WTC11 (cell line): ENCODE data around the gene GIMAP2. TPM values are rescaled to one million over a fixed set of nuclear protein-coding genes. Genes with fewer than 3 reads are reported as not detected.
"Not testable (repeated sequence)": the region's sequence is repeated elsewhere in the genome, so short reads cannot be mapped to it uniquely, and the experiment has no call there.

ENCODE experiments used
- ATAC-seq: fragments of 200-7000 bp; cut with Tn5 transposase; 2 replicates; pipeline ENCODE4 v1.10.0; 2021; ENCODE audit warnings: mild to moderate bottlenecking, moderate library complexity
- CTCF ChIA-PET: fragments of 300-600 bp; sonication (Branson Sonifier 250); formaldehyde crosslinking; loops from one replicate; lab custom pipeline; 2021; ENCODE audit warnings: antibody characterized with exemption; lab: Charles Lee
- POLR2A ChIA-PET: fragments of 350-600 bp; sonication (Branson Sonifier 250); formaldehyde crosslinking; loops from one replicate; lab custom pipeline; 2021; ENCODE audit warnings: antibody characterized with exemption; lab: Charles Lee
- DNase-seq: peaks from one replicate; pipeline ENCODE4 v3.0.0; 2021; ENCODE audit warnings: low spot score
- H3K27ac Mint-ChIP-seq: 2 replicates; pipeline ENCODE4 v1.8.0; 2021; ENCODE audit warnings: mixed read lengths
- H3K27me3 Mint-ChIP-seq: 2 replicates; pipeline ENCODE4 v1.8.0; 2021; ENCODE audit warnings: low read depth, mild to moderate bottlenecking, moderate library complexity, mixed read lengths
- H3K36me3 Mint-ChIP-seq: 2 replicates; pipeline ENCODE4 v1.8.0; 2021; ENCODE audit warnings: mixed read lengths
- H3K4me1 Mint-ChIP-seq: 2 replicates; pipeline ENCODE4 v1.8.0; 2022; ENCODE audit warnings: mixed read lengths
- H3K4me3 Mint-ChIP-seq: 2 replicates; pipeline ENCODE4 v1.8.0; 2021; ENCODE audit warnings: mild to moderate bottlenecking, moderate library complexity, mixed read lengths
- H3K9me3 Mint-ChIP-seq: 2 replicates; pipeline ENCODE4 v1.8.0; 2021; ENCODE audit warnings: mixed read lengths
- ARID4B ChIP-seq: sonication (generic); formaldehyde crosslinking; IDR thresholded peaks from 2 replicates; pipeline ENCODE4 v1.8.0; 2023; ENCODE audit warnings: missing genetic modification reagents, mild to moderate bottlenecking, borderline replicate concordance
- ELF4 ChIP-seq: sonication (generic); formaldehyde crosslinking; IDR thresholded peaks from 2 replicates; pipeline ENCODE4 v1.8.1; 2022; ENCODE audit warnings: low read depth, mild to moderate bottlenecking, moderate library complexity, missing genetic modification reagents
- ETV6 ChIP-seq: sonication (generic); formaldehyde crosslinking; IDR thresholded peaks from 2 replicates; pipeline ENCODE4 v1.8.1; 2022; ENCODE audit warnings: mild to moderate bottlenecking, missing genetic modification reagents
- SOX15 ChIP-seq: fragments of 250-450 bp; sonication (Bioruptor Pico); IDR thresholded peaks from 2 replicates; pipeline ENCODE4 v1.9.0; 2021; ENCODE audit warnings: mild to moderate bottlenecking
- SP1 ChIP-seq: sonication (generic); formaldehyde crosslinking; conservative IDR thresholded peaks from 2 replicates; pipeline ENCODE4 v1.8.1; 2022; ENCODE audit warnings: missing genetic modification reagents
- TEAD1 ChIP-seq: sonication (generic); formaldehyde crosslinking; IDR thresholded peaks from 2 replicates; pipeline ENCODE4 v1.8.0; 2022; ENCODE audit warnings: mild to moderate bottlenecking, missing genetic modification reagents
- ZNF396 ChIP-seq: fragments of 250-450 bp; sonication (Bioruptor Pico); IDR thresholded peaks from 2 replicates; pipeline ENCODE4 v1.8.0; 2021; ENCODE audit warnings: mild to moderate bottlenecking, moderate library complexity, borderline replicate concordance
- ZNF671 ChIP-seq: fragments of 250-450 bp; sonication (Bioruptor Pico); IDR thresholded peaks from 2 replicates; pipeline ENCODE4 v1.8.0; 2021; ENCODE audit warnings: mild to moderate bottlenecking
- total RNA-seq: library from RNA; stranded (reverse); gene quantifications from 3 replicates; pipeline ENCODE4 v1.2.3, GENCODE V29; 2021
- TF ChIP-seq, protein P1 (sequence below): sonication (generic); formaldehyde crosslinking; IDR thresholded peaks from 2 replicates; pipeline ENCODE4 v1.8.1; 2022; ENCODE audit warnings: low read depth, mild to moderate bottlenecking, moderate library complexity, missing genetic modification reagents, borderline replicate concordance
- TF ChIP-seq, protein P2 (sequence below): sonication (generic); formaldehyde crosslinking; IDR thresholded peaks from 2 replicates; pipeline ENCODE4 v1.8.1; 2023; ENCODE audit warnings: mild to moderate bottlenecking, missing genetic modification reagents

Gene GIMAP2
- total RNA-seq, 1 experiment from 2014 or later: 0.15 TPM

- CTCF ChIA-PET: interaction anchor here (0.6 to 0.7 kb wide), 2 partner anchors 10 to 31 kb away, joined by 3 to 9 read pairs; no protein-coding TSS in a partner anchor
- H3K36me3 Mint-ChIP-seq: peaks cover 6% of the 10 kb centered on the region
- ATAC-seq: no peak
- TF ChIP-seq ZNF671 (CRISPR knock-in tag) (no peak), SOX15 (no peak), ARID4B (CRISPR knock-in tag) (no peak)
- TF ChIP-seq, all 79 proteins: peak for 0
- no peak overlapping the region for H3K27ac Mint-ChIP-seq
- H3K4me3 Mint-ChIP-seq: no peak overlapping the region
- no peak for DNase-seq
- peaks cover 46% of the 10 kb centered on the region for H3K27me3 Mint-ChIP-seq
- 0 out of 2 replicates have a peak, but pooled peaks cover 3% of the 10 kb centered on the region for H3K4me1 Mint-ChIP-seq
- H3K9me3 Mint-ChIP-seq: peaks cover 18% of the 10 kb centered on the region
- POLR2A ChIA-PET: no interaction called here
Observed at GRCh38 chr7:150660939-150661613, 24.4 kb upstream of the GIMAP2 start.

GRCh38 chr7:150662821-150663220 lies 22.7 kb upstream of the GIMAP2 start:
- H3K36me3 Mint-ChIP-seq, CTCF ChIA-PET, H3K4me1 Mint-ChIP-seq, POLR2A ChIA-PET, DNase-seq, ATAC-seq, H3K9me3 Mint-ChIP-seq, H3K4me3 Mint-ChIP-seq, H3K27ac Mint-ChIP-seq: not testable (repeated sequence)
- H3K27me3 Mint-ChIP-seq: peaks cover 39% of the 10 kb centered on the region

- Mint-ChIP-seq H3K36me3 (no peaks in the 10 kb centered on the region), H3K27ac (no peak overlapping the region), H3K27me3 (peaks cover 43% of the 10 kb centered on the region), H3K4me3 (no peak overlapping the region), H3K4me1 (no peaks in the 10 kb centered on the region), H3K9me3 (peaks cover 7% of the 10 kb centered on the region)
- CTCF ChIA-PET: no interaction called here
- ATAC-seq (no peak), DNase-seq (no peak)
- TF ChIP-seq ETV6 (CRISPR knock-in tag): no peak
- no peak for TF ChIP-seq ELF4 (CRISPR knock-in tag)
- TF ChIP-seq TEAD1 (CRISPR knock-in tag): no peak
- TF ChIP-seq, protein P1, sequence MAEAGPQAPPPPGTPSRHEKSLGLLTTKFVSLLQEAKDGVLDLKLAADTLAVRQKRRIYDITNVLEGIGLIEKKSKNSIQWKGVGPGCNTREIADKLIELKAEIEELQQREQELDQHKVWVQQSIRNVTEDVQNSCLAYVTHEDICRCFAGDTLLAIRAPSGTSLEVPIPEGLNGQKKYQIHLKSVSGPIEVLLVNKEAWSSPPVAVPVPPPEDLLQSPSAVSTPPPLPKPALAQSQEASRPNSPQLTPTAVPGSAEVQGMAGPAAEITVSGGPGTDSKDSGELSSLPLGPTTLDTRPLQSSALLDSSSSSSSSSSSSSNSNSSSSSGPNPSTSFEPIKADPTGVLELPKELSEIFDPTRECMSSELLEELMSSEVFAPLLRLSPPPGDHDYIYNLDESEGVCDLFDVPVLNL (CRISPR knock-in tag): no peak
- no peak for TF ChIP-seq SP1 (CRISPR knock-in tag)
- TF ChIP-seq ZNF671 (CRISPR knock-in tag): no peak
- TF ChIP-seq, protein P2, sequence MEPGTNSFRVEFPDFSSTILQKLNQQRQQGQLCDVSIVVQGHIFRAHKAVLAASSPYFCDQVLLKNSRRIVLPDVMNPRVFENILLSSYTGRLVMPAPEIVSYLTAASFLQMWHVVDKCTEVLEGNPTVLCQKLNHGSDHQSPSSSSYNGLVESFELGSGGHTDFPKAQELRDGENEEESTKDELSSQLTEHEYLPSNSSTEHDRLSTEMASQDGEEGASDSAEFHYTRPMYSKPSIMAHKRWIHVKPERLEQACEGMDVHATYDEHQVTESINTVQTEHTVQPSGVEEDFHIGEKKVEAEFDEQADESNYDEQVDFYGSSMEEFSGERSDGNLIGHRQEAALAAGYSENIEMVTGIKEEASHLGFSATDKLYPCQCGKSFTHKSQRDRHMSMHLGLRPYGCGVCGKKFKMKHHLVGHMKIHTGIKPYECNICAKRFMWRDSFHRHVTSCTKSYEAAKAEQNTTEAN (CRISPR knock-in tag): no peak
- no peak for TF ChIP-seq ZNF396 (CRISPR knock-in tag)
- POLR2A ChIA-PET: no interaction called here
Observed at GRCh38 chr7:150663802-150664494, 21.6 kb upstream of the GIMAP2 start.
